OCI-LY1 (cell line): ENCODE measurements around the gene MANBA.

Experiments
- H2AFZ ChIP-seq: fragments of 200-600 bp; sonication (generic), shearing (Covaris generic); 2 replicates; pipeline ENCODE4 v1.6.0; 2014; ENCODE audit warnings: antibody characterized with exemption, mild to moderate bottlenecking, low read length
- H3F3A ChIP-seq: fragments of 200-600 bp; sonication (generic), shearing (Covaris generic); 2 replicates; pipeline ENCODE4 v1.6.0; 2014; ENCODE audit warnings: mild to moderate bottlenecking, antibody characterized with exemption, low read length, moderate library complexity; ENCODE audit not compliant: insufficient read depth
- H3K27ac ChIP-seq: fragments of 200-600 bp; sonication (generic); 2 replicates; pipeline ENCODE4 v1.5.1; 2014; ENCODE audit warnings: low read length, mixed run types, mild to moderate bottlenecking, low read depth; ENCODE audit not compliant: poor library complexity, severe bottlenecking
- H3K27me3 ChIP-seq: fragments of 200-600 bp; sonication (generic); 2 replicates; pipeline ENCODE4 v1.6.0; 2014; ENCODE audit warnings: antibody characterized with exemption, mild to moderate bottlenecking, low read length, moderate library complexity; ENCODE audit not compliant: insufficient read depth
- H3K36me3 ChIP-seq: fragments of 200-600 bp; sonication (generic); 2 replicates; pipeline ENCODE4 v1.6.1; 2014; ENCODE audit warnings: mild to moderate bottlenecking, antibody characterized with exemption, low read length, moderate library complexity, mixed read lengths; ENCODE audit not compliant: insufficient read depth
- H3K4me1 ChIP-seq: fragments of 200-600 bp; sonication (generic); 2 replicates; pipeline ENCODE4 v1.5.1; 2014; ENCODE audit warnings: mild to moderate bottlenecking, low read length, moderate library complexity; ENCODE audit not compliant: insufficient read depth, severe bottlenecking
- H3K4me2 ChIP-seq: fragments of 200-600 bp; sonication (generic), shearing (Covaris generic); 2 replicates; pipeline ENCODE4 v1.6.1; 2014; ENCODE audit warnings: low read length
- H3K4me3 ChIP-seq: fragments of 200-600 bp; sonication (generic); 2 replicates; pipeline ENCODE4 v1.5.1; 2014; ENCODE audit warnings: low read length, low read depth, mild to moderate bottlenecking, mixed read lengths; ENCODE audit not compliant: poor library complexity, severe bottlenecking
- H3K79me2 ChIP-seq: fragments of 200-600 bp; shearing (Covaris generic); 2 replicates; pipeline ENCODE4 v1.6.1; 2016; ENCODE audit warnings: mixed run types, low read length, mixed read lengths; ENCODE audit not compliant: insufficient read depth
- H3K9ac ChIP-seq: fragments of 200-600 bp; sonication (generic), shearing (Covaris generic); 2 replicates; pipeline ENCODE4 v1.6.1; 2014; ENCODE audit warnings: mild to moderate bottlenecking, low read length, mixed read lengths
- H3K9me2 ChIP-seq: fragments of 200-600 bp; sonication (generic), shearing (Covaris generic); 2 replicates; pipeline ENCODE4 v1.6.1; 2014; ENCODE audit warnings: low read depth, mild to moderate bottlenecking, low read length, mixed read lengths
- H3K9me3 ChIP-seq: fragments of 200-600 bp; shearing (Covaris generic); 2 replicates; pipeline ENCODE4 v1.6.1; 2014; ENCODE audit warnings: low read length, mixed read lengths
- H4K20me1 ChIP-seq: fragments of 200-600 bp; sonication (generic), shearing (Covaris generic); 2 replicates; pipeline ENCODE4 v1.6.0; 2016; ENCODE audit warnings: mild to moderate bottlenecking, low read length; ENCODE audit not compliant: insufficient read depth
- CTCF ChIP-seq: fragments of 200-600 bp; sonication (generic), shearing (Covaris generic); IDR thresholded peaks from 2 replicates; pipeline ENCODE4 v1.5.1; 2017; ENCODE audit warnings: mild to moderate bottlenecking, antibody characterized with exemption, low read length, moderate library complexity, mixed read lengths
- EZH2 ChIP-seq: fragments of 200-600 bp; sonication (generic), shearing (Covaris generic); IDR thresholded peaks from 2 replicates; pipeline ENCODE4 v1.8.0; 2017; ENCODE audit warnings: borderline replicate concordance, mixed run types, mild to moderate bottlenecking, antibody characterized with exemption, low read length, moderate library complexity, mixed read lengths

Gene MANBA

GRCh38 chr4:102614801-102615200, 146.0 kb downstream of the MANBA start:
- TF ChIP-seq EZH2, result no peak
- TF ChIP-seq CTCF, result no peak
- Histone ChIP-seq H3K27ac (no peak overlapping the region), H3K4me2 (no peak overlapping the region), H4K20me1 (no peaks in the 10 kb centered on the region), H2AFZ (no peak overlapping the region), H3K9ac (no peak overlapping the region), H3K27me3 (no peaks in the 10 kb centered on the region), H3K36me3 (peaks cover 69% of the 10 kb centered on the region), H3K79me2 (no peaks in the 10 kb centered on the region), H3K9me3 (no peaks in the 10 kb centered on the region), H3K9me2 (no peaks in the 10 kb centered on the region), H3F3A (no peaks in the 10 kb centered on the region), H3K4me3 (no peak overlapping the region), H3K4me1 (peaks cover 41% of the 10 kb centered on the region)

DNA sequence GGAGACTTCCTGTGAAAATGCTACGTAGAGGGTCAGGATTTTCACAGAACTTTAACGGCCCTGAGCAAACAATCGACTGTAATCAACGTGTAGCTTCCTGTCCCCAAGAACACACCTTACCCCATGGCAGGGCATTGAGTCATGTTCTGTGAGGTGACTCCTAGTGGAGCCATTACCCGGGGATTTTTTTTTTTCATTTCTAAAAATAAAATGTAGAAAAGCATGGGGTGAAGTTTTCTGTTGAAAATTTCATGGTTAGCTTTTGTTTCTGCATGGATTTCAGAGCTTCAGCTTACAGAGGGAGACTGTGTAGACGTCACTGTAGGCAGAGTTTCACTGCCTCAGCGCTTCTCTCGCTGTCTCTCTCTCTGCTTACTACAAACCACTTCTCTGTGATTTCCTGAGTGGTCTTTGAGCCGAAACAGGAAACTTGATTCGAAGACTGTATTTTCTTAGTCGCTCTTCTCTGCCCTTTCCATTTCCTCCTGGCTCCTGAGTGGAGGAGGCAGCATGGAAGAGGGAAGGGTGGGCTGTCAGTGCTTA, 147.9 kb downstream of the MANBA start:
- peaks cover 30% of the 10 kb centered on the region for H3K4me1 ChIP-seq
- no peaks in the 10 kb centered on the region for H3K9me3 ChIP-seq
- no peak overlapping the region for H2AFZ ChIP-seq
- no peaks in the 10 kb centered on the region for H4K20me1 ChIP-seq
- no peak overlapping the region for H3K4me3 ChIP-seq
- H3K79me2 ChIP-seq, result no peaks in the 10 kb centered on the region
- no peaks in the 10 kb centered on the region for H3F3A ChIP-seq
- no peak overlapping the region for H3K9ac ChIP-seq
- no peaks in the 10 kb centered on the region for H3K9me2 ChIP-seq
- no peaks in the 10 kb centered on the region for H3K27me3 ChIP-seq
- H3K4me2 ChIP-seq, result no peak overlapping the region; the same call in 1 of the 2 replicates
- TF ChIP-seq CTCF, result no peak
- no peak for TF ChIP-seq EZH2
- peaks cover 85% of the 10 kb centered on the region for H3K36me3 ChIP-seq
- H3K27ac ChIP-seq, result peak overlapping the region; percentile 31

GRCh38 chr4:102612210-102612609, 148.6 kb downstream of the MANBA start:
- no peaks in the 10 kb centered on the region for H3K9me2 ChIP-seq
- peak overlapping the region; percentile 31 for H3K27ac ChIP-seq
- peaks cover 29% of the 10 kb centered on the region for H3K4me1 ChIP-seq
- H2AFZ ChIP-seq, result no peak overlapping the region
- no peak overlapping the region; the same call in 1 of the 2 replicates for H3K4me2 ChIP-seq
- H3K36me3 ChIP-seq, result peaks cover 92% of the 10 kb centered on the region
- no peak for TF ChIP-seq CTCF
- TF ChIP-seq EZH2, result no peak
- no peaks in the 10 kb centered on the region for H3K79me2 ChIP-seq
- no peak overlapping the region for H3K9ac ChIP-seq
- H3F3A ChIP-seq, result no peaks in the 10 kb centered on the region
- H3K27me3 ChIP-seq, result no peaks in the 10 kb centered on the region
- H4K20me1 ChIP-seq, result no peaks in the 10 kb centered on the region
- no peaks in the 10 kb centered on the region for H3K9me3 ChIP-seq
- no peak overlapping the region for H3K4me3 ChIP-seq
